ENCODE results near the gene FERD3L. TPM values are rescaled to one million over a fixed set of nuclear protein-coding genes. Genes with fewer than 3 reads are reported as not detected.
"Not testable (repeated sequence)": the region's sequence is repeated elsewhere in the genome, so short reads cannot be mapped to it uniquely, and the experiment has no call there.

Gene FERD3L, protein sequence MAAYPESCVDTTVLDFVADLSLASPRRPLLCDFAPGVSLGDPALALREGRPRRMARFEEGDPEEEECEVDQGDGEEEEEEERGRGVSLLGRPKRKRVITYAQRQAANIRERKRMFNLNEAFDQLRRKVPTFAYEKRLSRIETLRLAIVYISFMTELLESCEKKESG
- polyA plus RNA-seq (2013), result not detected

DNA sequence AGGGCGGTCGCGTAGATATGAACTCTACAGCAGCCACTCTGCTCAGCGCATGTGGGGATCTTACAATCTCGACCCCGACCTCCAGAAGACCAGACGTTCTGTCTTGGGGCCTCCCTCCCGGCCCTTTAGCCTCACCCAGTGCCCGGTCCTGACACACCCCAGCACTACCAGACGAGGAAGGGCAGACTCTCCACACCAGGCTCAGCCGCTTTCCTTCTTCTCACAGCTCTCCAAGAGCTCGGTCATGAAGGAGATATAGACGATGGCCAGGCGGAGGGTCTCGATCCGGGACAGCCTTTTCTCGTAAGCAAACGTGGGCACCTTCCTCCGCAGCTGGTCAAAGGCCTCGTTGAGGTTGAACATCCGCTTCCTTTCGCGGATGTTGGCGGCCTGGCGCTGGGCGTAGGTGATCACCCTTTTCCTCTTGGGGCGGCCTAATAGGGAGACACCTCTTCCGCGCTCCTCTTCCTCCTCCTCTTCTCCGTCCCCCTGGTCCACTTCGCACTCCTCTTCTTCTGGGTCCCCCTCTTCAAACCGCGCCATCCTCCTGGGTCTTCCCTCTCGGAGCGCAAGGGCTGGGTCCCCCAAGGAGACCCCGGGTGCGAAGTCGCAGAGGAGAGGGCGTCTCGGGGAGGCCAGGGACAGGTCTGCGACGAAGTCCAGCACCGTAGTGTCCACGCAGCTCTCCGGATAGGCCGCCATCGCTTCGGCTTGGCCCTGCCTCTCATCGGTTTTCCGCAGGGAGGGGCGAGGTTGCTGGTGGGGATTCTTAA is at the start of gene FERD3L:
Gene FERD3L (minus strand): TSS at position 761 of the 773 bp plus-strand sequence. CDS start 59 bp downstream, at position 702.
- Histone ChIP-seq H3K4me1 (ENCODE audit: control extremely low read depth in 1 of 4, control insufficient read depth in 4 of 4, insufficient read depth in 4 of 4, low read length in 3 of 4) (peaks cover 0 to 18% (median 11%) of the 10 kb centered on the region in 4 experiments), H3K36me3 (ENCODE audit: control insufficient read depth in 4 of 4, insufficient read depth in 4 of 4, low read length in 3 of 4) (no peaks in the 10 kb centered on the region), H3K27ac (ENCODE audit: insufficient read depth in 1 of 2, low read depth in 1 of 2, low read length in 2 of 2, poor library complexity in 1 of 2, severe bottlenecking in 2 of 2) (no peak within 1 kb of the TSS), H3K4me3 (ENCODE audit: control insufficient read depth in 1 of 7, extremely low read depth in 1 of 7, insufficient read depth in 4 of 7, low read depth in 2 of 7, low read length in 6 of 7) (peak within 1 kb of the TSS in 5 of 7 experiments; percentile 42 to 66 (median 55)), H3K9me3 (ENCODE audit: control extremely low read depth in 1 of 5, control insufficient read depth in 4 of 5, insufficient read depth in 2 of 5, low read depth in 1 of 5, low read length in 4 of 5) (peaks cover 0 to 6% (median 2%) of the 10 kb centered on the region in 5 experiments), H3K27me3 (replicated peaks in 2 of 5; ENCODE audit: control insufficient read depth in 4 of 5, insufficient read depth in 5 of 5, low read length in 4 of 5) (peaks cover 29 to 75% (median 48%) of the 10 kb centered on the region in 5 experiments)
- WGBS (ENCODE audit: insufficient coverage), result 3% methylated on average over 46 of the region's 51 CpGs
- POLR2A ChIA-PET, result no interaction called here
- CTCF ChIA-PET, result interaction anchor here (1.0 kb wide), 1 partner anchor 32 kb away, joined by 3 read pairs; no protein-coding TSS in a partner anchor
- DNase-seq, result peak in 2 of 3 donors; percentile 7 to 23

DNA sequence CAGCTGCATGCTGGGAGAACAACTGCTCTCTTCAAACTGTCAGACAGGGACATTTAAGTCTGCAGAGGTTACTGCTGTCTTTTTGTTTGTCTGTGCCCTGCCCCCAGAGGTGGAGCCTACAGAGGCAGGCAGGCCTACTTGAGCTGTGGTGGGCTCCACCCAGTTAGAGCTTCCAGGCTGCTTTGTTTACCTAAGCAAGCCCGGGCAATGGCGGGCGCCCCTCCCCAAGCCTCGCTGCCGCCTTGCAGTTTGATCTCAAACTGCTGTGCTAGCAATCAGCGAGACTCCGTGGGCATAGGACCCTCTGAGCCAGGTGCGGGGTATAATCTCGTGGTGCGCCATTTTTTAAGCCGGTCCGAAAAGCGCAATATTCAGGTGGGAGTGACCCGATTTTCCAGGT is 49.2 kb upstream of the FERD3L start:
- DNase-seq; CTCF ChIA-PET; H3K27me3 ChIP-seq (replicated peaks in 2 of 5; ENCODE audit: control insufficient read depth in 4 of 5, insufficient read depth in 5 of 5, low read length in 4 of 5); H3K27ac ChIP-seq (ENCODE audit: insufficient read depth in 1 of 2, low read depth in 1 of 2, low read length in 2 of 2, poor library complexity in 1 of 2, severe bottlenecking in 2 of 2); POLR2A ChIA-PET; H3K9me3 ChIP-seq (ENCODE audit: control extremely low read depth in 1 of 5, control insufficient read depth in 4 of 5, insufficient read depth in 2 of 5, low read depth in 1 of 5, low read length in 4 of 5); H3K36me3 ChIP-seq (ENCODE audit: control insufficient read depth in 4 of 4, insufficient read depth in 4 of 4, low read length in 3 of 4); H3K4me1 ChIP-seq (ENCODE audit: control extremely low read depth in 1 of 4, control insufficient read depth in 4 of 4, insufficient read depth in 4 of 4, low read length in 3 of 4): not testable (repeated sequence)
- WGBS (ENCODE audit: insufficient coverage), result 29% methylated on average over 5 of the region's 14 CpGs
- peak overlapping the region in 2 of 7 experiments; percentile 28 to 61 for H3K4me3 ChIP-seq (ENCODE audit: control insufficient read depth in 1 of 7, extremely low read depth in 1 of 7, insufficient read depth in 4 of 7, low read depth in 2 of 7, low read length in 6 of 7)

DNA sequence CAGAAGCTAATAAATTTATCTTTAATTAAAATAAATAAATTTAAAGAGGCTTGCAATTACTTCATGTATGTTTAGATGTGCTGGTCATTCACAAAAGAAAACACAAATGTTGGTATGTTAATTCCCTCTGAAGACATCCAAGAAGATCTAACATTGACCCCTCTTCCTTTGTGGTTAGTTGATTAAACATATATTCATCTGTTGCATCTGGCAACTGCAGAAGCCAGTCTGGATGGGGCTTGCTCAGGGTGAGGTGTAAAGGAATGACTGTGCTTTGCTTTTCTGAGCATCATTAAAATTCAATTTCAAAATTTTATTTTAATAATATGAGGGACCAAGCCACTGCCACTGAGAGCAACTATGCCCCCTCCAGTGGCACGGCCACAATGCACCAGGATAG is 36.4 kb upstream of the FERD3L start:
- peaks cover 0 to 12% (median 4%) of the 10 kb centered on the region in 4 experiments for H3K4me1 ChIP-seq (ENCODE audit: control extremely low read depth in 1 of 4, control insufficient read depth in 4 of 4, insufficient read depth in 4 of 4, low read length in 3 of 4)
- WGBS (ENCODE audit: insufficient coverage), result 100% methylated on average over 1 of the region's 1 CpG
- ChIA-PET POLR2A (no interaction called here), CTCF (no interaction called here)
- H3K4me3 ChIP-seq (ENCODE audit: control insufficient read depth in 1 of 7, extremely low read depth in 1 of 7, insufficient read depth in 4 of 7, low read depth in 2 of 7, low read length in 6 of 7), result no peak overlapping the region
- peaks cover 0 to 22% (median 4%) of the 10 kb centered on the region in 5 experiments for H3K9me3 ChIP-seq (ENCODE audit: control extremely low read depth in 1 of 5, control insufficient read depth in 4 of 5, insufficient read depth in 2 of 5, low read depth in 1 of 5, low read length in 4 of 5)
- H3K36me3 ChIP-seq (ENCODE audit: control insufficient read depth in 4 of 4, insufficient read depth in 4 of 4, low read length in 3 of 4), result no peaks in the 10 kb centered on the region
- no peak overlapping the region for H3K27ac ChIP-seq (ENCODE audit: insufficient read depth in 1 of 2, low read depth in 1 of 2, low read length in 2 of 2, poor library complexity in 1 of 2, severe bottlenecking in 2 of 2)
- H3K27me3 ChIP-seq (replicated peaks in 2 of 5; ENCODE audit: control insufficient read depth in 4 of 5, insufficient read depth in 5 of 5, low read length in 4 of 5), result no peaks in the 10 kb centered on the region
- DNase-seq, result no peak

DNA sequence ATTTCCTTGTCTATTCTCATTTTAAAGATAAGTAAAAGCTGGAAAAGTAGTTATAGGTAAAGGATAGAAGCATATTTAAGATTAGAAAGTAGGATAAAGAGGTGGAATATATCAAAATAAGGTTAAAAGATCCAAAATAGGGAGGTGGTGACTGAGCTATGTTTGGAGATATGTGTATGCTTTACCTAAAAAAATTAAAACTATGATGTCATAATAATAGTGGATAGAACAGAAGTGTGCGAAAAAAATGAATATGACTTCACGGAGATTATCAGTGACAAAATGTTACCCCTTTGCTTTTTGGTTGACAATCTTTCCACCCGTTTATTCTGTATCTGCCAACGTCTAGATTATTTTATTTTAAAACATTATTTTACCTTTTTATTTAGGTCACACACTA is 33.4 kb upstream of the FERD3L start:
- ChIA-PET POLR2A (no interaction called here), CTCF (no interaction called here)
- H3K27ac ChIP-seq (ENCODE audit: insufficient read depth in 1 of 2, low read depth in 1 of 2, low read length in 2 of 2, poor library complexity in 1 of 2, severe bottlenecking in 2 of 2), result no peak overlapping the region
- peaks cover 0 to 8% (median 2%) of the 10 kb centered on the region in 5 experiments for H3K9me3 ChIP-seq (ENCODE audit: control extremely low read depth in 1 of 5, control insufficient read depth in 4 of 5, insufficient read depth in 2 of 5, low read depth in 1 of 5, low read length in 4 of 5)
- peaks cover 0 to 12% (median 4%) of the 10 kb centered on the region in 4 experiments for H3K4me1 ChIP-seq (ENCODE audit: control extremely low read depth in 1 of 4, control insufficient read depth in 4 of 4, insufficient read depth in 4 of 4, low read length in 3 of 4)
- DNase-seq, result no peak
- H3K4me3 ChIP-seq (ENCODE audit: control insufficient read depth in 1 of 7, extremely low read depth in 1 of 7, insufficient read depth in 4 of 7, low read depth in 2 of 7, low read length in 6 of 7), result no peak overlapping the region
- no peaks in the 10 kb centered on the region for H3K27me3 ChIP-seq (replicated peaks in 2 of 5; ENCODE audit: control insufficient read depth in 4 of 5, insufficient read depth in 5 of 5, low read length in 4 of 5)
- no CpG with 5 or more reads among the region's 4 CpGs for WGBS (ENCODE audit: insufficient coverage)
- no peaks in the 10 kb centered on the region for H3K36me3 ChIP-seq (ENCODE audit: control insufficient read depth in 4 of 4, insufficient read depth in 4 of 4, low read length in 3 of 4)

DNA sequence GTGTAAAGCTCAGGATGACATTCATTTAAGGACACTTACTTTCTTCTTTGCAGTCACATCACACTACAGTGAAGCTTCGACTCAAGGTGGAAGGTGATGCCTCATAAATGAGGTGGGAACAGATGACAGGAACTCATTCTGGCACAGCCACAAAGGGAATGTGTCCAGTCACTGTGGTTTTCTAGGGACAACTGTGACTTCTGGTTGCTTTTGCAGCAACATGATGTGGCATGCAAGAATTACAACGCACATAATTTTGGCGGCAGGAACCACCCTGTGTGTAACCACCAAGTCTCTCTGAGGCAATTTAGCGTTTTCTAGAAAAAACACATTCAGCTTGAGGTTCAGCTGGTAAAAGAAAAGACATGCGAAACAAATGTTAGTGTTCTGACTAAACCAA is 32.0 kb upstream of the FERD3L start:
- WGBS (ENCODE audit: insufficient coverage), result 0% methylated on average over 3 of the region's 5 CpGs
- CTCF ChIA-PET, result interaction anchor here (0.5 kb wide), 1 partner anchor 10 kb away, joined by 3 read pairs; no protein-coding TSS in a partner anchor

DNA sequence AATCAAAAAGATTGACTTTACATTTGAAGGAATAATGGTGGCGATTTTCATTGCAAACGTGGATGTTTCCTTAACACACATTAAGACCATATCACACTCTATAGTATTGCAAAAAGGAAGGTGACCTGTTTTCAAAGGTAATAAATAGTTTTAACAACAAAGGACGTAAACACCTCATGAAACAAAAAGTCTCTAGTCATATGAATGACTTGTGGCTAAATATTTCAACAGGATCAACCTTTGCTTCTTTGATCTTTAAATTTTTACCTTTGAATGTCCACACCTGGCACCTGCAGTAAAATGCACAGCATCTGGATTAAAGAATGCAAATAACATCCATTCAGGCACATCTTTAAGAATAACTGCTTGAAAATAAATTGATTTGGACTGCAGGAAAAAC is 30.0 kb upstream of the FERD3L start:
- H3K4me1 ChIP-seq (ENCODE audit: control extremely low read depth in 1 of 4, control insufficient read depth in 4 of 4, insufficient read depth in 4 of 4, low read length in 3 of 4), result peaks cover 0 to 12% (median 4%) of the 10 kb centered on the region in 4 experiments
- no peaks in the 10 kb centered on the region for H3K36me3 ChIP-seq (ENCODE audit: control insufficient read depth in 4 of 4, insufficient read depth in 4 of 4, low read length in 3 of 4)
- ChIA-PET CTCF (no interaction called here), POLR2A (interaction anchor here (0.6 kb wide), 1 partner anchor 1973 kb away, joined by 3 read pairs; no protein-coding TSS in a partner anchor)
- no peak overlapping the region for H3K4me3 ChIP-seq (ENCODE audit: control insufficient read depth in 1 of 7, extremely low read depth in 1 of 7, insufficient read depth in 4 of 7, low read depth in 2 of 7, low read length in 6 of 7)
- DNase-seq, result no peak
- H3K27ac ChIP-seq (ENCODE audit: insufficient read depth in 1 of 2, low read depth in 1 of 2, low read length in 2 of 2, poor library complexity in 1 of 2, severe bottlenecking in 2 of 2), result no peak overlapping the region
- no CpG with 5 or more reads among the region's 3 CpGs for WGBS (ENCODE audit: insufficient coverage)
- H3K27me3 ChIP-seq (replicated peaks in 2 of 5; ENCODE audit: control insufficient read depth in 4 of 5, insufficient read depth in 5 of 5, low read length in 4 of 5), result no peaks in the 10 kb centered on the region
- no peaks in the 10 kb centered on the region for H3K9me3 ChIP-seq (ENCODE audit: control extremely low read depth in 1 of 5, control insufficient read depth in 4 of 5, insufficient read depth in 2 of 5, low read depth in 1 of 5, low read length in 4 of 5)

More for the DNA sequence above, 32.0 kb upstream of the FERD3L start:
- Histone ChIP-seq H3K4me1 (ENCODE audit: control extremely low read depth in 1 of 4, control insufficient read depth in 4 of 4, insufficient read depth in 4 of 4, low read length in 3 of 4) (peaks cover 0 to 12% (median 4%) of the 10 kb centered on the region in 4 experiments), H3K27me3 (replicated peaks in 2 of 5; ENCODE audit: control insufficient read depth in 4 of 5, insufficient read depth in 5 of 5, low read length in 4 of 5) (no peaks in the 10 kb centered on the region), H3K27ac (ENCODE audit: insufficient read depth in 1 of 2, low read depth in 1 of 2, low read length in 2 of 2, poor library complexity in 1 of 2, severe bottlenecking in 2 of 2) (no peak overlapping the region), H3K36me3 (ENCODE audit: control insufficient read depth in 4 of 4, insufficient read depth in 4 of 4, low read length in 3 of 4) (no peaks in the 10 kb centered on the region), H3K9me3 (ENCODE audit: control extremely low read depth in 1 of 5, control insufficient read depth in 4 of 5, insufficient read depth in 2 of 5, low read depth in 1 of 5, low read length in 4 of 5) (peaks cover 0 to 3% (median 0%) of the 10 kb centered on the region in 5 experiments), H3K4me3 (ENCODE audit: control insufficient read depth in 1 of 7, extremely low read depth in 1 of 7, insufficient read depth in 4 of 7, low read depth in 2 of 7, low read length in 6 of 7) (no peak overlapping the region)
- DNase-seq, result peak; percentile 60 to 94 (median 92)
- POLR2A ChIA-PET, result no interaction called here

DNA sequence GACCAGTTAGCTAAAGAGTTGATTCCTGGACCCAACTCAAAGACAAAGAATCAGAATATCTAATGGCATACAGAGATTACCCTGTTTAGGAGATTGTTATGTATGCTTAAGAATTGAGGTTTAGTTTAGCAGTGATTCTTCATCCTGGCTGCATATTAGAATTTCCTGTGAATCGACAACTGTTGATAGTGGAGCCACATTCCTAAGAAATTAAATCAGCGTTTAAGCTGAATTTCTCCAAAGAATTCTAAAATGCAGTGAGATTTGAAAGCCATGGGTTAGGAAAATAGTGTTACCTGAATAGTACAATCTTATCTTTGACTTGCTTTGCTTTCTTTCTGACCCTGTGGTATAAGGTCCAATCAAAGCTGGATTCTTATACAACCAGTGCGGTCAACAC is 16.4 kb upstream of the FERD3L start:
- WGBS (ENCODE audit: insufficient coverage), result 81% methylated on average over 2 of the region's 3 CpGs
- Histone ChIP-seq H3K4me1 (ENCODE audit: control extremely low read depth in 1 of 4, control insufficient read depth in 4 of 4, insufficient read depth in 4 of 4, low read length in 3 of 4) (no peaks in the 10 kb centered on the region), H3K36me3 (ENCODE audit: control insufficient read depth in 4 of 4, insufficient read depth in 4 of 4, low read length in 3 of 4) (no peaks in the 10 kb centered on the region), H3K27me3 (replicated peaks in 2 of 5; ENCODE audit: control insufficient read depth in 4 of 5, insufficient read depth in 5 of 5, low read length in 4 of 5) (no peaks in the 10 kb centered on the region), H3K27ac (ENCODE audit: insufficient read depth in 1 of 2, low read depth in 1 of 2, low read length in 2 of 2, poor library complexity in 1 of 2, severe bottlenecking in 2 of 2) (no peak overlapping the region), H3K4me3 (ENCODE audit: control insufficient read depth in 1 of 7, extremely low read depth in 1 of 7, insufficient read depth in 4 of 7, low read depth in 2 of 7, low read length in 6 of 7) (no peak overlapping the region), H3K9me3 (ENCODE audit: control extremely low read depth in 1 of 5, control insufficient read depth in 4 of 5, insufficient read depth in 2 of 5, low read depth in 1 of 5, low read length in 4 of 5) (no peaks in the 10 kb centered on the region)
- no peak for DNase-seq
- CTCF ChIA-PET, result interaction anchor here (0.5 to 1.6 kb wide), 2 partner anchors 10 to 1821 kb away, joined by 3 to 5 read pairs; no protein-coding TSS in a partner anchor
- POLR2A ChIA-PET, result no interaction called here

Data from common myeloid progenitor, CD34-positive (primary cell).